ENCODE measurements around the gene CACNA2D1.

- TF ChIP-seq CTCF (IDR thresholded peaks at IDR 0.05) (no peak), POLR2AphosphoS5 (IDR thresholded peaks at IDR 0.05) (no peak), POLR2A (IDR thresholded peaks at IDR 0.05) (no peak), EP300 (IDR thresholded peaks at IDR 0.05) (no peak)
Measured at GRCh38 chr7:82258181-82258580, 185.4 kb downstream of the CACNA2D1 start.
